HG03139 (cell line): ENCODE results near the gene TMEM175.
"Not testable (repeated sequence)": the region's sequence is repeated elsewhere in the genome, so short reads cannot be mapped to it uniquely, and the experiment has no call there.

Experiments used
- ATAC-seq: cut with Tn5 transposase; IDR thresholded peaks from one replicate; pipeline ENCODE4 v1.9.1; 2021; ENCODE audit not compliant: unreplicated experiment

The TMEM175 gene

DNA sequence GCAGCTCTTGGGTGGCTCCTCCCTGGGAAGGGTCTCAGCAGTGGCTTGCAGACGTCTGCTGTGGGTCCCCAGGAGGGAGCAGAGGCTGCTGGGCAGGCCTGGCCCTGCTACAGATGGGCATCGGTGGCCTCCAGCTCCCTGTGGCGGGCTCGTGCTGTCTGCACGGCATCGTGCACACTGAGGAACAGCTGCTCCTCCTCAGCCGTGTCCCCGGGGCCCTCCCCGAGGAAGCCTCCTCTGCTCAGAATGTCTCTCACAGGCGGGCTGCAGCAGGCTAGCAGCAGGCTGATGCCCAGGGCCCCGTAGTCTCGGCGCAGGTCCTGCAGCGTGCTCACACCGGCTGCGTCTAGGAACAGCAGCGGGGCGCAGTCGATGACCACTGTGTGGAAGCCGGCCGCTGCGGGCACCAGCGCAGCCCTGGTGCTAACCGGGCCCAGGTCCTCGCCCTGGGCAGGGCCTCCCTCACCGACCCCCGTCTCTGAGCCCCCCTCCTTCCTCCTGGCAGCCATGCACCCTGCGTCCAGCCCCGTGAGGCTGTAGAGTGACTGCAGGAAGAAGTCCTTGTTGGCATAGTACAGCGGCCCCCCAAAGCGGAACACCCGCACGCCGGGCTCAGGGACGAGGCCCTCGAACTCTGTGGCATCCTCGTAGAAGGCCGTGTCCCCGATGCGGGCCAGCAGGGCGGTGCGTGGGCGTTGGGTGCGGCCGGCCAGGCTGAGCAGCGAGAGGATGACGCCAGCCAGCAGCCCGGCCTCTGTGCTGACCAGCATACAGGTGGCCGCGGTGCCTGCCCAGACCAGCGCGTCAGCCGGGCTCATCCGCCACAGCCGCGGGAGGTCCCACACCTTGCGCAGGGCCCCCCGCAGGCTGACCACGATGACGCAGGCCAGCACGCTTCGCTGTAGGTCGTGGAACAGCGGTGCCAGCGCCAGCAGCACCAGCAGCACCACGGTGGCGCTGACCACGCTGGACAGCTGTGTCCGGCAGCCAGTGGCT, 56.8 kb downstream of the TMEM175 start:
- no peak for ATAC-seq

GRCh38 chr4:989722-990471, 57.6 kb downstream of the TMEM175 start:
- ATAC-seq = no peak

DNA sequence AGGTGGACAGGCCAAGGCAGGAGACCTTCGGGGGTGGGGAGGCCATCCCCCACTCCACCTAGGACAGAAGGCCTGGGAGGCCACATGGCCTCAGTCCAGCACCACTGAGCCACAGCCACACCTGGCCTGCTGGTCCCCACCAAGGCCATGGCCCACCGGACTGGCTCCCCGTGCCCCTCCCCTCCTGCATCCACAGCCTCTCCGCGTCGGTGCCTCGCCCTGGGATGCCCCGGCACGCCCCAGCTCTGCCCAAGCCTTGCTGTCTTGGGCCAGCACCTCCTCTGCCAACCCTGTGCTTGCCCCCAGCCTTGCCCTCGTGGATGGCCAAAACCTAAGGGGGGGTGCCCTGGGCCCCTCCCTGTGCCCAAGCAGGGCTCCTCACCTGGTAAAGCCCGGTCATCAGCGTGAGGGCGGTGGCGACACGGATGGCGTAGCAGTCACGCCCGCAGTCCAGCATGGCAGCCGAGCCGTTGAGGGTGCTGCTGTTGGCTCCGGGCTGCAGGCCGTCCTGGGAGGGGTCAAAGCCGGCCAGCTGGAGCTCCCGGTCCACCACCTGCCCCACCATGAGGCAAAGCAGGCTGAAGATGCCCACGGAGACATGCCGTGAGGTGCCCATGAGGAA, 58.6 kb downstream of the TMEM175 start:
- ATAC-seq = no peak

GRCh38 chr4:991451-992296, 59.4 kb downstream of the TMEM175 start:
- no peak for ATAC-seq

DNA sequence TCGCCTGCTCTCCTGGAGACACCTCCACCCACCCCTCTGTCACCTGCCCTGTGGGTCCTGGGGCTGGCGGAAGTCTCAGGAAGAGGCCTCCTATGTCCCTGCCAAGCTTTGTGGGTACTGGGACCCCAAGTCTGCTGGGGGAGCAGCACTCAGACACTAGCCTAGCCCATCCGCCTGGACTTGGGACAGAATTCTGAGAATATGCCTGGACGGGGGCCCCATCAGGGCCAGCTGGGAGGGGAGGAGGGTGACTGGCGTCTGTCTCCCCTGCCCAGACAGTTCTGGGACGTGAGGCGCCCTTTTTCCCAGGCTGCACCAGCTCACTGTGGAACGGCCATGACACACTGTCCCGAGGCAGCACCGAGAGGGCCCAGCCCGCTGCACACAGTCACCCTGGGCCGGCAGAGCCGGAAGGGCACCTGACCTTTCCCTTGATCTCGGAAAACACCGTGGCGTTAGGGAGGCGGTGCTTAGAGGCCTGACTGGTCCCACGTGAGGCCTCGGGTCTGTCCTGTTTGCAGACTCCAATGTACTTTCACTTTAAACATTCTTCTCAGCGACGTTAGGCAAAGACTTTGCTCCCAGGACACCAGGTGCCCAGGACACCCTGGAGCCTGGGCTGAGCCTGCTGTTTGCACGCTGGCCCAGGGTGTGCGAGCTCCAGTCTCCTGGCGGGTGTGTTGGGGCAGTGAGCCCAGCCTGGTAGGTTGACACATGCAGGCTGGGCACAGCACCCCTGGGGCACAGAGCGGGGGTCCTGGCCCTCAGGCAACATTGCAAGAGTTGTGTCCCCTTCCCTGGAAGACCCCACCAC, 60.2 kb downstream of the TMEM175 start:
- ATAC-seq = no peak

GRCh38 chr4:993111-994029, 61.1 kb downstream of the TMEM175 start, which contains the start of gene SLC26A1:
TSS of gene SLC26A1 (minus strand) at chr4:993404. CDS start at chr4:991703, 1,701 bp downstream.
- no peak for ATAC-seq

DNA sequence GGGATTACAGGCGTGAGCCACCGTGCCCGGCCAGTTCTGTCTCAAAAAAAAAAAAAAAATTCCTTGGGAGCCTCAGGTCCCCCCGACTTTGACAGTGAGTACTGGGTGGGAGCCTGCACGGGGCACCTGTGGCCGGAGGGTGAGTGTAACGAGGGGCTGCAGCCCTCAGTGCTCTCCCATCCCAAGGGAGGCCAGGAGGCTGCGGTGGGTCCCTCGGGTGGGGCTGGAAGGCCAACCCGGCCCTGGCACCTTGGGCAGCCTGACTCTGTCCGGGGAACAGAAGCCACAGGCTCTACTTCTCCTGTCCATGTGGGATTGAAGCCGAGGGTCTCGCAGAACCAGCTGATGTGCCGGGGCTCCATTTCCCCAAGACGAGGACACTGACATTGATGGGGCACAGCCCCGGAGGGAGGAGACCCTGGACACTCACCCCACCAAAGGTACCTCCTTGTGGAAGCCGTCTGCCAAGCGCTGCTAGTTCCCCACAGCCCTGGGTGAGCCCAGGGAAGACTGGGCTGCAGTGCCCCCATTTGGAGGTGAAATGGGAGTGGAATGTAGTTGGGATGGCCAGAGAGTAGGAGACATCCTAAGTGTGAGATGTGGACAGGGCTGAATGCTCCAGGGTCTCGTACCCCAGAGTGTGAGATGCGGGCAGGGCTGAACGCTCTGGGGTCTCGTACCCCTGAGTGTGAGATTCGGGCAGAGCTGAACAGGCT, 63.2 kb downstream of the TMEM175 start:
- no peak for ATAC-seq

DNA sequence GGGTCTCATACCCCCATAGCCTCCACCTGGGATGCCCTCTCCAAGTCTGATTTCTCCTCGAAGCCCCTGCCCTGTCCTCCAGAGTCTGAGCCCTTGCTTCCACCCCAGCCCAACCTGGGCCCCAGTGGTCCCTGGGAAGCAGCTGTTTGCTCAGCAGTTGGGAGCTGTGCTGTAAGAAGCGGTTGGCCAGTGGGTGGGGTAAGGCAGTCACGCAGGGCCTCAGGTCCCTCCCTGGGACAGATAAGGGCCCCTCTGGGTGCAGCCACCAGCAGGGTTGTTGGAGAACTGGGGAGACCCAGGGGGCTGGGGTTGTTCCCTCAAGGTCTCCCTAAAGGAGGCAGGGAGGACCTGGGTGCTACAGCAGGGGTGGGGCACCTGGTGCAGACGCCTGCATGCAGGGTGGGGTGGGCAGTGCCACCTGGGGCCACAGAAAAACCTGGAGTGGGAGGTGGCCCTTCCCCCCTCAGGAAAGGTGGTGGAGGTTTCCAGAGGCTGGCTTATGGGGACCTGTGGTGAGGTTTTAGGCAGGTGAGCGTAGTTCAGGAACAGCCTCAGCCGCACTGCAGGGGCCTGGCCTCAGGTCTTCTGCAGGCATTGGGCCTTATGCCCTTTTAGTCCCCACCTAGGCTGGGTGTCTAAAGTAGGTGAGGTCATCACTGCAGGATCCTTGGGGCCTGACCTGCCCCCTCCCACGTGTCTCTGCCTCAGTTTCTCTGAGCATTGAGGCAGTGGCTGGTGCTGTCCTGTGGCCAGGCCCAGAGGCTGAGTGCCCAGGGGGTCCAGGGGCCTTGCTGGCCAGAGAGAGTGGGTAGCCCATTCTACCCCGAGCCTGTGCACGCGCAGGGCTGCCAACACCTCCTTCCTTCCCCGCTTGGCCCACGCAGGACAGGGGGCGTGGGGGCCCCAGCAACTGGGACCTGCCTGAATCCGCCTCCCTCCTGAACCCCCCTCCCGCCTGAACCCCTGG, 64.1 kb downstream of the TMEM175 start:
- ATAC-seq = no peak

- no peak for ATAC-seq
Measured at GRCh38 chr4:996997-997374, 64.7 kb downstream of the TMEM175 start.

DNA sequence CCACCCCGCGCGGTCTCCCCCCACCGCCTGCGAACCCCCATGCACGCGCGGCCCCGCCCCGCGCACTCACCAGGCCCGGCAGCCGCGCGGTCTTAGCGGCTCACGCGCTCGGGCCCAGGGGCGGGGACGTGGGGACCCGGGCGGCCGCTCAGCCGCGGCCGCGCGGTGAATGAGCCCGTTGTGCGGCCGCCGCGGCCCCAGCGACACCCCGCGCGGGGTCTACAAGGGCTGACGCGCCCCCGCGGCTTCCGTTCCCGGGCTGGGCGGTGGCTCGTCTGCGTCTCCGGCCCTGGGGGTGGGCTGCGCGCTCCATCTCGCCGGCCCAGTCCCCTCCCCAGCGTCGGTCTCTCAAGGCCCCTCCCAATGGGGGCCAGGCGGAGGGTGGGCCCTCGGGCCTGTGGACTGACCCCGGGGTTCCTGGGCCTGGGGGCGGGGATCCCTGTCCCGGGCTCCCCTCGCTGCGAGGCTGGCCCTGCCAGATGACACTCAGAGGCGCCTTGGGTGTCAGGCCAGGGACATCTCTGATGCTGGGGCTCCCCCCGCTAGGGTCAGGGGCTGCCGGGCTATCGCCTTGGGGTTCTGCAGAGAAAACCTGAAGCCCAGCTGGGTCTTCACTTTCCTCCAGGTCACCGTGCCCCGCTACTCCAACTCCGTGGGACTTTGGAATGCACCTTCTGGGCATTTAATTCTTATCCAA, 65.3 kb downstream of the TMEM175 start:
- ATAC-seq = no peak

GRCh38 chr4:998096-998691, 65.9 kb downstream of the TMEM175 start:
- no peak for ATAC-seq

GRCh38 chr4:999240-999863, 67.1 kb downstream of the TMEM175 start:
- not testable (repeated sequence) for ATAC-seq

DNA sequence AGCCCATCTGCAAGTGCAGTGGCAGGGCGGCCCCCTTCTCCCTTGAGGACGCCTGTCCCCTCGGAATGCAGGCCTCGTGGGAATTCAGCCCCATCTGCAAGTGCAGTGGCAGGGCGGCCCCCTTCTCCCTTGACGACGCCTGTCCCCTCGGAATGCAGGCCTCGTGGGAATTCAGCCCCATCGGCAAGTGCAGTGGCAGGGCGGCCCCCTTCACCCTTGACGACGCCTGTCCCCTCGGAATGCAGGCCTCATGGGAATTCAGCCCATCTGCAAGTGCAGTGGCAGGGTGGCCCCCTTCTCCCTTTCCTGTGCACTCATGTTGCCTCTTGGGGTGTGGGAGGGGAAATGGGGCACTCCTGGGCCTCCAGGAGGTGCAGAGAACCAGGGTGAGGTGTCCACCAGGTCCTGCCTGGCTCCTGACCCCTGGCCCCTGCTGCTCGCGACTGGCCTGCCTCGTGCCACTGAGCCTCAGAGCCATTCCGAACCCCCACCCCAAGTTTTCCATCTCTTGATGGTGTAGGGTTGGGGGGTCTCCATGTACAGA, 67.7 kb downstream of the TMEM175 start:
- ATAC-seq = no peak

DNA sequence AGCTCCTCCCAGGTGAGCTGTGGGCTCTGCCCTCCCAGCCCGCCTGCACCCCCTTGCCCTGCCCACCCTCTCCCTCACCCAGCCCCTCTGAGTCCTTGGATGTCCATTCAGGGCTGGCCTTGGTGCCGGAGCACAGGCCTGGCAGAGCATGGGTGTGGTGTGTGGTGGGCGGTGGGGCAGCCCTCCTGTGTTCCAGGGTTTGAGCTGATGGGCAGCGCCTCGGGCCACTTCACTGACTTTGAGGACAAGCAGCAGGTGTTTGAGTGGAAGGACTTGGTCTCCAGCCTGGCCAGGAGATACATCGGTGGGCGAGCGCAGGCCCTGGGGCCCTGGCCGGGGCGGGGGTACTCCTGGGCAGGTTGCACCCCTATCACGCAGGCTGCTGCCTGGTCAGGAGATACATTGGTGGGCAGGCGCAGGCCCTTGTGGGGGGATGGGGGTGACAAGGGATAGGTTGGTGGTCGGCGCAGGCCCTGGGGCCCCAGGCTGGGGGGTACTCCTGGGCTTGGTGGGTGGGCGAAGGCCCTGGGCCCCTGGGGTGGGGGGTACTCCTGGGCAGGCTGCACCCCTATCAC, 68.5 kb downstream of the TMEM175 start:
- no peak for ATAC-seq
